DND-41 (cell line): ENCODE measurements around the gene CD300C.

Source experiments
- ATAC-seq: fragments of 200-7000 bp; cut with Tn5 transposase; 3 replicates; pipeline ENCODE4 v1.9.1; 2021; ENCODE audit warnings: low read depth; ENCODE audit not compliant: insufficient read depth
- DNase-seq: peaks from one replicate; pipeline ENCODE4 v3.0.0-alpha.2; 2020
- H2AFZ ChIP-seq: 2 replicates; pipeline ENCODE4 v1.6.0; 2012; ENCODE audit warnings: low read depth, low read length
- H3K27ac ChIP-seq: 2 replicates; pipeline ENCODE4 v1.5.1; 2012; ENCODE audit warnings: low read length, inconsistent platforms
- H3K27me3 ChIP-seq: fragments of 200-600 bp; sonication (generic); 2 replicates; pipeline ENCODE4 v1.6.0; 2012; ENCODE audit warnings: low read length, mild to moderate bottlenecking, inconsistent platforms; ENCODE audit not compliant: insufficient read depth, poor library complexity
- H3K36me3 ChIP-seq: 2 replicates; pipeline ENCODE4 v1.5.1; 2012; ENCODE audit warnings: low read length, inconsistent platforms; ENCODE audit not compliant: insufficient read depth
- H3K4me1 ChIP-seq: 2 replicates; pipeline ENCODE4 v1.5.1; 2012; ENCODE audit warnings: mild to moderate bottlenecking, low read length; ENCODE audit not compliant: insufficient read depth
- H3K4me2 ChIP-seq: 2 replicates; pipeline ENCODE4 v1.6.0; 2012; ENCODE audit warnings: mild to moderate bottlenecking, moderate library complexity, low read length, inconsistent platforms; ENCODE audit not compliant: insufficient read depth
- H3K4me3 ChIP-seq, 2 experiments: fragments of 200-600 bp in 1 of 2; shearing (Covaris generic) in 1 of 2; 2 replicates each; pipeline ENCODE4 v1.5.1; 2012 to 2016; ENCODE audit warnings: inconsistent platforms in 2 of 2, low read length in 2 of 2, mild to moderate bottlenecking in 2 of 2, low read depth in 1 of 2, moderate library complexity in 1 of 2
- H3K79me2 ChIP-seq: 2 replicates; pipeline ENCODE4 v1.6.0; 2012; ENCODE audit warnings: low read length, inconsistent platforms; ENCODE audit not compliant: insufficient read depth
- H3K9ac ChIP-seq: 2 replicates; pipeline ENCODE4 v1.6.0; 2012; ENCODE audit warnings: low read depth, mild to moderate bottlenecking, inconsistent platforms, low read length, moderate library complexity
- H3K9me3 ChIP-seq: 2 replicates; pipeline ENCODE4 v1.5.1; 2012; ENCODE audit warnings: low read length, moderate library complexity, mild to moderate bottlenecking, inconsistent platforms; ENCODE audit not compliant: insufficient read depth, severe bottlenecking
- H4K20me1 ChIP-seq: 2 replicates; pipeline ENCODE4 v1.6.0; 2012; ENCODE audit warnings: low read length; ENCODE audit not compliant: insufficient read depth
- EZH2 ChIP-seq: IDR thresholded peaks from 3 replicates; pipeline ENCODE4 v1.6.1; 2012; ENCODE audit warnings: borderline replicate concordance, low read depth, mild to moderate bottlenecking, moderate library complexity, low read length, inconsistent platforms; ENCODE audit not compliant: severe bottlenecking
- TF ChIP-seq, protein P1 (sequence below): IDR thresholded peaks from 2 replicates; pipeline ENCODE4 v1.5.1; 2012; ENCODE audit warnings: borderline replicate concordance, low read length, moderate library complexity, mild to moderate bottlenecking; ENCODE audit not compliant: poor library complexity, severe bottlenecking; ENCODE audit errors: extremely low read depth

Gene CD300C

DNA sequence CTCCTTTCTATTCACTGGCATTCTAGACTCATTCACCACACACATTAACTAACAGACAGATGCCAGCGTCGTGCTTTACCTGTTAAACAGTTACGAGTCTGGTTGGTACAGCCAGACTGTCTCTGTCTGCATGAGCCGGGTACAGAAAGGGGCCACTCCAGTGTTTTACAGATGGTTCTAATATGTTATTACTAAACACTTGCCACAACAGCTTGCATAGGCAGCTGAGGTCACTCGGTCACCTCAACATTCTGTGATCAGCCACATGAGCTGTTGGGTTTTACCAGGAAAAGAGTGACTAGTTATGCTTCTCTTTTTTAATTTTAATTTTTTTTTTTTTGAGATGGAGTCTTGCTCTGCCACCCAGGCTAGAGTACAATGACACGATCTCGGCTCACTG lies 54.3 kb downstream of the CD300C start:
- Histone ChIP-seq H3K4me1 (peaks cover 4% of the 10 kb centered on the region; the same call in 1 of the 2 replicates), H3K4me3 (no peak overlapping the region), H3K4me2 (no peak overlapping the region), H2AFZ (no peak overlapping the region), H3K79me2 (no peaks in the 10 kb centered on the region), H3K9ac (no peak overlapping the region), H3K9me3 (no peaks in the 10 kb centered on the region), H3K27ac (no peak overlapping the region), H3K27me3 (no peaks in the 10 kb centered on the region), H3K36me3 (no peaks in the 10 kb centered on the region), H4K20me1 (no peaks in the 10 kb centered on the region)
- DNase-seq (no peak), ATAC-seq (no peak)
- TF ChIP-seq, protein P1, sequence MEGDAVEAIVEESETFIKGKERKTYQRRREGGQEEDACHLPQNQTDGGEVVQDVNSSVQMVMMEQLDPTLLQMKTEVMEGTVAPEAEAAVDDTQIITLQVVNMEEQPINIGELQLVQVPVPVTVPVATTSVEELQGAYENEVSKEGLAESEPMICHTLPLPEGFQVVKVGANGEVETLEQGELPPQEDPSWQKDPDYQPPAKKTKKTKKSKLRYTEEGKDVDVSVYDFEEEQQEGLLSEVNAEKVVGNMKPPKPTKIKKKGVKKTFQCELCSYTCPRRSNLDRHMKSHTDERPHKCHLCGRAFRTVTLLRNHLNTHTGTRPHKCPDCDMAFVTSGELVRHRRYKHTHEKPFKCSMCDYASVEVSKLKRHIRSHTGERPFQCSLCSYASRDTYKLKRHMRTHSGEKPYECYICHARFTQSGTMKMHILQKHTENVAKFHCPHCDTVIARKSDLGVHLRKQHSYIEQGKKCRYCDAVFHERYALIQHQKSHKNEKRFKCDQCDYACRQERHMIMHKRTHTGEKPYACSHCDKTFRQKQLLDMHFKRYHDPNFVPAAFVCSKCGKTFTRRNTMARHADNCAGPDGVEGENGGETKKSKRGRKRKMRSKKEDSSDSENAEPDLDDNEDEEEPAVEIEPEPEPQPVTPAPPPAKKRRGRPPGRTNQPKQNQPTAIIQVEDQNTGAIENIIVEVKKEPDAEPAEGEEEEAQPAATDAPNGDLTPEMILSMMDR: no peak
- no peak for TF ChIP-seq EZH2
